GM23338 (cell line): ENCODE measurements around the gene ADAT1. TPM values are rescaled to one million over a fixed set of nuclear protein-coding genes. Genes with fewer than 3 reads are reported as not detected.

Experiments
- ATAC-seq: fragments of 200-7000 bp; cut with Tn5 transposase; 3 replicates; pipeline ENCODE4 v1.9.1; 2020
- DNase-seq: peaks from one replicate; pipeline ENCODE4 v3.0.0-alpha.2; 2015; ENCODE audit warnings: low spot score
- H2AFZ ChIP-seq: fragments of 200-600 bp; sonication (generic); 2 replicates; pipeline ENCODE4 v1.8.0; 2016; ENCODE audit warnings: antibody characterized with exemption, mild to moderate bottlenecking, moderate library complexity
- H3F3A ChIP-seq: fragments of 200-600 bp; sonication (generic); replicated peaks from 2 replicates; pipeline ENCODE4 v1.8.0; 2017; ENCODE audit warnings: antibody characterized with exemption, mixed run types, low read depth
- H3K27ac ChIP-seq: fragments of 200-600 bp; sonication (generic); 2 replicates; pipeline ENCODE4 v1.6.1; 2016; ENCODE audit warnings: low read depth
- H3K27me3 ChIP-seq: fragments of 200-600 bp; sonication (generic); 2 replicates; pipeline ENCODE4 v1.8.0; 2016; ENCODE audit warnings: mild to moderate bottlenecking, mixed run types, moderate library complexity; ENCODE audit not compliant: insufficient read depth
- H3K36me3 ChIP-seq: fragments of 200-600 bp; sonication (generic); 2 replicates; pipeline ENCODE4 v1.8.0; 2016; ENCODE audit warnings: mild to moderate bottlenecking; ENCODE audit not compliant: insufficient read depth
- H3K4me1 ChIP-seq: fragments of 200-600 bp; sonication (generic); 2 replicates; pipeline ENCODE4 v1.8.0; 2016; ENCODE audit warnings: mild to moderate bottlenecking, moderate library complexity; ENCODE audit not compliant: insufficient read depth
- H3K4me2 ChIP-seq: fragments of 200-600 bp; sonication (generic); 2 replicates; pipeline ENCODE4 v1.7.1; 2017; ENCODE audit warnings: mixed run types
- H3K4me3 ChIP-seq: fragments of 200-600 bp; sonication (generic); 2 replicates; pipeline ENCODE4 v1.6.1; 2016; ENCODE audit warnings: mixed run types
- H3K79me2 ChIP-seq: fragments of 200-600 bp; sonication (generic); replicated peaks from 2 replicates; pipeline ENCODE4 v1.8.0; 2017; ENCODE audit warnings: mild to moderate bottlenecking; ENCODE audit not compliant: insufficient read depth
- H3K9me2 ChIP-seq: fragments of 200-600 bp; sonication (generic); 2 replicates; pipeline ENCODE4 v1.8.0; 2017; ENCODE audit not compliant: insufficient read depth
- H4K20me1 ChIP-seq: fragments of 200-600 bp; sonication (generic); replicated peaks from 2 replicates; pipeline ENCODE4 v1.8.0; 2017; ENCODE audit warnings: mild to moderate bottlenecking; ENCODE audit not compliant: insufficient read depth
- H3K27ac Mint-ChIP-seq: 2 replicates; pipeline ENCODE4 v1.8.0; 2020; ENCODE audit warnings: inconsistent platforms, mild to moderate bottlenecking, moderate library complexity, mixed read lengths
- H3K27me3 Mint-ChIP-seq: 3 replicates; pipeline ENCODE4 v1.8.0; 2022; ENCODE audit warnings: low read depth, mild to moderate bottlenecking, moderate library complexity, mixed read lengths, inconsistent platforms; ENCODE audit not compliant: insufficient read depth, poor library complexity
- H3K36me3 Mint-ChIP-seq: 3 replicates; pipeline ENCODE4 v1.8.0; 2021; ENCODE audit warnings: low read depth, mild to moderate bottlenecking, inconsistent platforms, moderate library complexity, mixed read lengths
- H3K4me1 Mint-ChIP-seq: 3 replicates; pipeline ENCODE4 v1.8.0; 2020; ENCODE audit warnings: mild to moderate bottlenecking, inconsistent platforms, mixed read lengths
- H3K4me3 Mint-ChIP-seq: 3 replicates; pipeline ENCODE4 v1.8.0; 2021; ENCODE audit warnings: moderate library complexity, mild to moderate bottlenecking, inconsistent platforms, mixed read lengths
- H3K9me3 Mint-ChIP-seq: 3 replicates; pipeline ENCODE4 v1.8.0; 2020; ENCODE audit warnings: moderate library complexity, mild to moderate bottlenecking, inconsistent platforms, mixed read lengths
- EZH2phosphoT487 ChIP-seq: fragments of 200-600 bp; sonication (generic); IDR thresholded peaks from one replicate; pipeline ENCODE4 v1.8.1; 2018; ENCODE audit warnings: antibody characterized with exemption; ENCODE audit not compliant: unreplicated experiment
- JUNB ChIP-seq: IDR thresholded peaks from one replicate; pipeline ENCODE4 v1.6.1; 2016; ENCODE audit warnings: antibody characterized with exemption; ENCODE audit not compliant: unreplicated experiment
- STAT1 ChIP-seq: IDR thresholded peaks from one replicate; pipeline ENCODE4 v1.6.1; 2016; ENCODE audit warnings: antibody characterized with exemption; ENCODE audit not compliant: unreplicated experiment
- polyA plus RNA-seq: library from polyadenylated mRNA; unstranded; fragments of >200 nt; fragmentation: Nextera tagmentation; extraction: Ambion mirVana; gene quantifications from 2 replicates; pipeline ENCODE4 v1.2.1, GENCODE V29; 2016
- total RNA-seq: library from RNA; depleted of rRNA; stranded (reverse); fragments of >200 nt; shearing (Covaris generic); gene quantifications from 2 replicates; pipeline ENCODE4 v1.2.3, GENCODE V29; 2014
- TF ChIP-seq, protein P1 (sequence below): IDR thresholded peaks from one replicate; pipeline ENCODE4 v1.6.1; 2018; ENCODE audit warnings: antibody characterized with exemption; ENCODE audit not compliant: unreplicated experiment
- TF ChIP-seq, protein P2 (sequence below): fragments of 250-450 bp; sonication (Bioruptor Pico); IDR thresholded peaks from 2 replicates; pipeline ENCODE4 v1.5.0; 2020; ENCODE audit warnings: mild to moderate bottlenecking, moderate library complexity
- TF ChIP-seq, protein P3 (sequence below), 2 experiments: fragments of 200-600 bp in 1 of 2; sonication (generic) in 1 of 2; conservative IDR thresholded peaks; 2 replicates each; pipeline versions ENCODE4 v1.5.1 to v1.6.1; 2016 to 2017; ENCODE audit warnings: antibody characterized with exemption in 2 of 2, low read depth in 2 of 2, mild to moderate bottlenecking in 2 of 2, moderate library complexity in 1 of 2

Gene ADAT1
- total and polyA plus RNA-seq, 2 experiments from 2014 or later: 17.4 to 53.6 TPM

- TF ChIP-seq, protein P1, sequence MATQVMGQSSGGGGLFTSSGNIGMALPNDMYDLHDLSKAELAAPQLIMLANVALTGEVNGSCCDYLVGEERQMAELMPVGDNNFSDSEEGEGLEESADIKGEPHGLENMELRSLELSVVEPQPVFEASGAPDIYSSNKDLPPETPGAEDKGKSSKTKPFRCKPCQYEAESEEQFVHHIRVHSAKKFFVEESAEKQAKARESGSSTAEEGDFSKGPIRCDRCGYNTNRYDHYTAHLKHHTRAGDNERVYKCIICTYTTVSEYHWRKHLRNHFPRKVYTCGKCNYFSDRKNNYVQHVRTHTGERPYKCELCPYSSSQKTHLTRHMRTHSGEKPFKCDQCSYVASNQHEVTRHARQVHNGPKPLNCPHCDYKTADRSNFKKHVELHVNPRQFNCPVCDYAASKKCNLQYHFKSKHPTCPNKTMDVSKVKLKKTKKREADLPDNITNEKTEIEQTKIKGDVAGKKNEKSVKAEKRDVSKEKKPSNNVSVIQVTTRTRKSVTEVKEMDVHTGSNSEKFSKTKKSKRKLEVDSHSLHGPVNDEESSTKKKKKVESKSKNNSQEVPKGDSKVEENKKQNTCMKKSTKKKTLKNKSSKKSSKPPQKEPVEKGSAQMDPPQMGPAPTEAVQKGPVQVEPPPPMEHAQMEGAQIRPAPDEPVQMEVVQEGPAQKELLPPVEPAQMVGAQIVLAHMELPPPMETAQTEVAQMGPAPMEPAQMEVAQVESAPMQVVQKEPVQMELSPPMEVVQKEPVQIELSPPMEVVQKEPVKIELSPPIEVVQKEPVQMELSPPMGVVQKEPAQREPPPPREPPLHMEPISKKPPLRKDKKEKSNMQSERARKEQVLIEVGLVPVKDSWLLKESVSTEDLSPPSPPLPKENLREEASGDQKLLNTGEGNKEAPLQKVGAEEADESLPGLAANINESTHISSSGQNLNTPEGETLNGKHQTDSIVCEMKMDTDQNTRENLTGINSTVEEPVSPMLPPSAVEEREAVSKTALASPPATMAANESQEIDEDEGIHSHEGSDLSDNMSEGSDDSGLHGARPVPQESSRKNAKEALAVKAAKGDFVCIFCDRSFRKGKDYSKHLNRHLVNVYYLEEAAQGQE: no peak
- no peak for TF ChIP-seq EZH2phosphoT487
- no peak for TF ChIP-seq STAT1
- TF ChIP-seq, protein P2, sequence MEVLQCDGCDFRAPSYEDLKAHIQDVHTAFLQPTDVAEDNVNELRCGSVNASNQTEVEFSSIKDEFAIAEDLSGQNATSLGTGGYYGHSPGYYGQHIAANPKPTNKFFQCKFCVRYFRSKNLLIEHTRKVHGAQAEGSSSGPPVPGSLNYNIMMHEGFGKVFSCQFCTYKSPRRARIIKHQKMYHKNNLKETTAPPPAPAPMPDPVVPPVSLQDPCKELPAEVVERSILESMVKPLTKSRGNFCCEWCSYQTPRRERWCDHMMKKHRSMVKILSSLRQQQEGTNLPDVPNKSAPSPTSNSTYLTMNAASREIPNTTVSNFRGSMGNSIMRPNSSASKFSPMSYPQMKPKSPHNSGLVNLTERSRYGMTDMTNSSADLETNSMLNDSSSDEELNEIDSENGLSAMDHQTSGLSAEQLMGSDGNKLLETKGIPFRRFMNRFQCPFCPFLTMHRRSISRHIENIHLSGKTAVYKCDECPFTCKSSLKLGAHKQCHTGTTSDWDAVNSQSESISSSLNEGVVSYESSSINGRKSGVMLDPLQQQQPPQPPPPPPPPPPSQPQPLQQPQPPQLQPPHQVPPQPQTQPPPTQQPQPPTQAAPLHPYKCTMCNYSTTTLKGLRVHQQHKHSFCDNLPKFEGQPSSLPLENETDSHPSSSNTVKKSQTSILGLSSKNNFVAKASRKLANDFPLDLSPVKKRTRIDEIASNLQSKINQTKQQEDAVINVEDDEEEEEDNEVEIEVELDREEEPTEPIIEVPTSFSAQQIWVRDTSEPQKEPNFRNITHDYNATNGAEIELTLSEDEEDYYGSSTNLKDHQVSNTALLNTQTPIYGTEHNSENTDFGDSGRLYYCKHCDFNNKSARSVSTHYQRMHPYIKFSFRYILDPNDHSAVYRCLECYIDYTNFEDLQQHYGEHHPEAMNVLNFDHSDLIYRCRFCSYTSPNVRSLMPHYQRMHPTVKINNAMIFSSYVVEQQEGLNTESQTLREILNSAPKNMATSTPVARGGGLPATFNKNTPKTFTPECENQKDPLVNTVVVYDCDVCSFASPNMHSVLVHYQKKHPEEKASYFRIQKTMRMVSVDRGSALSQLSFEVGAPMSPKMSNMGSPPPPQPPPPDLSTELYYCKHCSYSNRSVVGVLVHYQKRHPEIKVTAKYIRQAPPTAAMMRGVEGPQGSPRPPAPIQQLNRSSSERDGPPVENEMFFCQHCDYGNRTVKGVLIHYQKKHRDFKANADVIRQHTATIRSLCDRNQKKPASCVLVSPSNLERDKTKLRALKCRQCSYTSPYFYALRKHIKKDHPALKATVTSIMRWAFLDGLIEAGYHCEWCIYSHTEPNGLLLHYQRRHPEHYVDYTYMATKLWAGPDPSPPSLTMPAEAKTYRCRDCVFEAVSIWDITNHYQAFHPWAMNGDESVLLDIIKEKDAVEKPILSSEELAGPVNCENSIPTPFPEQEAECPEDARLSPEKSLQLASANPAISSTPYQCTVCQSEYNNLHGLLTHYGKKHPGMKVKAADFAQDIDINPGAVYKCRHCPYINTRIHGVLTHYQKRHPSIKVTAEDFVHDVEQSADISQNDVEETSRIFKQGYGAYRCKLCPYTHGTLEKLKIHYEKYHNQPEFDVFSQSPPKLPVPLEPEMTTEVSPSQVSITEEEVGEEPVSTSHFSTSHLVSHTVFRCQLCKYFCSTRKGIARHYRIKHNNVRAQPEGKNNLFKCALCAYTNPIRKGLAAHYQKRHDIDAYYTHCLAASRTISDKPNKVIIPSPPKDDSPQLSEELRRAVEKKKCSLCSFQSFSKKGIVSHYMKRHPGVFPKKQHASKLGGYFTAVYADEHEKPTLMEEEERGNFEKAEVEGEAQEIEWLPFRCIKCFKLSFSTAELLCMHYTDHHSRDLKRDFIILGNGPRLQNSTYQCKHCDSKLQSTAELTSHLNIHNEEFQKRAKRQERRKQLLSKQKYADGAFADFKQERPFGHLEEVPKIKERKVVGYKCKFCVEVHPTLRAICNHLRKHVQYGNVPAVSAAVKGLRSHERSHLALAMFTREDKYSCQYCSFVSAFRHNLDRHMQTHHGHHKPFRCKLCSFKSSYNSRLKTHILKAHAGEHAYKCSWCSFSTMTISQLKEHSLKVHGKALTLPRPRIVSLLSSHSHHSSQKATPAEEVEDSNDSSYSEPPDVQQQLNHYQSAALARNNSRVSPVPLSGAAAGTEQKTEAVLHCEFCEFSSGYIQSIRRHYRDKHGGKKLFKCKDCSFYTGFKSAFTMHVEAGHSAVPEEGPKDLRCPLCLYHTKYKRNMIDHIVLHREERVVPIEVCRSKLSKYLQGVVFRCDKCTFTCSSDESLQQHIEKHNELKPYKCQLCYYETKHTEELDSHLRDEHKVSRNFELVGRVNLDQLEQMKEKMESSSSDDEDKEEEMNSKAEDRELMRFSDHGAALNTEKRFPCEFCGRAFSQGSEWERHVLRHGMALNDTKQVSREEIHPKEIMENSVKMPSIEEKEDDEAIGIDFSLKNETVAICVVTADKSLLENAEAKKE: no peak
These were observed 47.1 kb downstream of the ADAT1 start (continued) for GRCh38 chr16:75575958-75576357.

DNA sequence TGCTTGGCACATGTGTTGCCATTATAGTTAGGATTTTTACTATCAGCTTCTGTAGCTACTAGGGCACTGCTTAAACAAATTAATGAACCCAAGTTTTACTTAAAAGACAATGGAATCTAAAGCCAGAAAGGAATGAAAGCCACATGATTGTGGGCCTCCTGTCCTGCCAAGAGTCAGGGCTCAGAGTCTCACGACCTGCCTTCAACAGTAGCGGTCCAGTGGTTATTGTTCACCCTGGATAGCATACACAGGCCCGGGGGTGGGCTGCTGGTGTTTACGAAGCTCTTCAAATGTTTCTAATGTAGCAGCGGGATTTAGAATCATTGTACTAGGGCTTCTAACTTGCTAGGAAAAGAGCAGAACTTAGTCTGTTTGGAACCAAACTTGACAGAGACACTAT lies 49.1 kb downstream of the ADAT1 start:
- Histone ChIP-seq H2AFZ (no peak overlapping the region), H3K27ac (no peak overlapping the region), H3K9me2 (no peaks in the 10 kb centered on the region), H3K36me3 (peaks cover 29% of the 10 kb centered on the region), H3F3A (0 out of 2 replicates have a peak, but pooled peaks cover 8% of the 10 kb centered on the region), H3K4me2 (no peak overlapping the region), H3K79me2 (no peaks in the 10 kb centered on the region; the same call in 1 of the 2 replicates), H3K4me1 (peaks cover 18% of the 10 kb centered on the region), H3K4me3 (no peak overlapping the region), H3K27me3 (no peaks in the 10 kb centered on the region), H4K20me1 (peaks cover 26% of the 10 kb centered on the region)
- Mint-ChIP-seq H3K4me3 (no peak overlapping the region), H3K27me3 (peaks cover 2% of the 10 kb centered on the region), H3K9me3 (no peaks in the 10 kb centered on the region), H3K4me1 (peaks cover 16% of the 10 kb centered on the region), H3K36me3 (peaks cover 70% of the 10 kb centered on the region), H3K27ac (no peak overlapping the region)
- no peak for DNase-seq
- ATAC-seq: no peak
- TF ChIP-seq, protein P3, sequence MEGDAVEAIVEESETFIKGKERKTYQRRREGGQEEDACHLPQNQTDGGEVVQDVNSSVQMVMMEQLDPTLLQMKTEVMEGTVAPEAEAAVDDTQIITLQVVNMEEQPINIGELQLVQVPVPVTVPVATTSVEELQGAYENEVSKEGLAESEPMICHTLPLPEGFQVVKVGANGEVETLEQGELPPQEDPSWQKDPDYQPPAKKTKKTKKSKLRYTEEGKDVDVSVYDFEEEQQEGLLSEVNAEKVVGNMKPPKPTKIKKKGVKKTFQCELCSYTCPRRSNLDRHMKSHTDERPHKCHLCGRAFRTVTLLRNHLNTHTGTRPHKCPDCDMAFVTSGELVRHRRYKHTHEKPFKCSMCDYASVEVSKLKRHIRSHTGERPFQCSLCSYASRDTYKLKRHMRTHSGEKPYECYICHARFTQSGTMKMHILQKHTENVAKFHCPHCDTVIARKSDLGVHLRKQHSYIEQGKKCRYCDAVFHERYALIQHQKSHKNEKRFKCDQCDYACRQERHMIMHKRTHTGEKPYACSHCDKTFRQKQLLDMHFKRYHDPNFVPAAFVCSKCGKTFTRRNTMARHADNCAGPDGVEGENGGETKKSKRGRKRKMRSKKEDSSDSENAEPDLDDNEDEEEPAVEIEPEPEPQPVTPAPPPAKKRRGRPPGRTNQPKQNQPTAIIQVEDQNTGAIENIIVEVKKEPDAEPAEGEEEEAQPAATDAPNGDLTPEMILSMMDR (conservative IDR thresholded peaks at IDR 0.05; ENCODE audit: low read depth in 2 of 2): no peak
- TF ChIP-seq JUNB: no peak
